ENCODE data around the gene PANK4.

- TF ChIP-seq GABPA (IDR thresholded peaks at IDR 0.05 in 1 of 2, conservative IDR thresholded peaks at IDR 0.05 in 1 of 2): no peak
- no peak for TF ChIP-seq RAD21 (IDR thresholded peaks at IDR 0.05)
- TF ChIP-seq CTCF (IDR thresholded peaks at IDR 0.05; ENCODE audit: low read depth, low read length, missing input control): no peak
- no peak for TF ChIP-seq YY1 (IDR thresholded peaks at IDR 0.05)
- no peak for TF ChIP-seq EGR1 (IDR thresholded peaks at IDR 0.05; ENCODE audit: low read depth in 2 of 2)
- TF ChIP-seq JUND (IDR thresholded peaks at IDR 0.05): no peak
- TF ChIP-seq REST (IDR thresholded peaks at IDR 0.05): no peak
- TF ChIP-seq, protein P1, sequence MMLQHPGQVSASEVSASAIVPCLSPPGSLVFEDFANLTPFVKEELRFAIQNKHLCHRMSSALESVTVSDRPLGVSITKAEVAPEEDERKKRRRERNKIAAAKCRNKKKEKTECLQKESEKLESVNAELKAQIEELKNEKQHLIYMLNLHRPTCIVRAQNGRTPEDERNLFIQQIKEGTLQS (IDR thresholded peaks at IDR 0.05): no peak
Observed at GRCh38 chr1:2534315-2534686, 7.9 kb upstream of the PANK4 start.

Measured in liver (tissue), 3 donors.